HEK293T (cell line): ENCODE measurements around the gene ARHGEF1.

Experiments used
- ELF4 ChIP-seq: fragments of 450-650 bp; IDR thresholded peaks from 2 replicates; pipeline ENCODE4 v1.6.1; 2017; ENCODE audit warnings: antibody characterized with exemption
- FOXM1 ChIP-seq: fragments of 450-650 bp; IDR thresholded peaks from 2 replicates; pipeline ENCODE4 v1.6.1; 2017; ENCODE audit warnings: mild to moderate bottlenecking, borderline replicate concordance
- SP1 ChIP-seq: fragments of 450-650 bp; IDR thresholded peaks from 2 replicates; pipeline ENCODE4 v1.6.1; 2017

GRCh38 chr19:41945135-41945766 is 62.3 kb downstream of the ARHGEF1 start:
- TF ChIP-seq ELF4 (no peak), FOXM1 (no peak), SP1 (no peak)
